ENCODE measurements around the gene LRRC46.

Gene LRRC46

DNA sequence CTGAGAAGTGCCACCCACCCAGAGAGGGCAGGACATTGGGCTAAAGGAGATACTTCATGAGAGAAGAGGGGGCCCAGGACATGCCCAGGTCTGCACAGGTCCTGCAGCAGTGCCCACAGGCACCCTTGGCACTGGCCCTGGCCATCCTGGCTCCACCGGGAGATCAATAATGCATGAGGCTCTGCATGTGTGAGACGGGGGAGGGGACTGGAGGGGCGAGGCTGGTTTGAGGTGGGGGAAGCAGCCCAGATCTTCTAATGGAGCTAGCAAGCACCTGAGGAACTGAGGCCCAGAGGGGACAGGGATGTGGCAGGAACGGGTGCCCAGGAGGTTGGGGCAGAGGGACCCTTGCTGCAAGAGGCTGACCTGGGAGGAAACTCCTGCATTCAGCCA, 10.4 kb upstream of the LRRC46 start:
- peaks cover 25% of the 10 kb centered on the region for H3K79me1 ChIP-seq (replicated peaks; ENCODE audit: low read length, poor library complexity, severe bottlenecking)
- peak overlapping the region; percentile 86 for H3K9ac ChIP-seq (ENCODE audit: low read length)
- H3K36me3 ChIP-seq (ENCODE audit: control insufficient read depth in 1 of 2, insufficient read depth in 2 of 2, low read depth in 1 of 2, low read length in 2 of 2): peaks cover 37 to 62% of the 10 kb centered on the region in 2 experiments
- 17% methylated on average over 4 of the region's 4 CpGs for WGBS
- H4K8ac ChIP-seq (ENCODE audit: low read length): peak overlapping the region; percentile 92
- H3K14ac ChIP-seq (ENCODE audit: low read length in 2 of 2): peak overlapping the region in 1 of 2 experiments; percentile 93
- no peak overlapping the region for H2AK5ac ChIP-seq (ENCODE audit: low read length, severe bottlenecking)
- DNase-seq: no peak
- H3K9me3 ChIP-seq (ENCODE audit: control insufficient read depth, low read length): no peaks in the 10 kb centered on the region
- no peak overlapping the region for H3K23ac ChIP-seq (ENCODE audit: low read length in 2 of 2)
- H3K18ac ChIP-seq (ENCODE audit: low read depth in 1 of 2, low read length in 2 of 2): peak overlapping the region in 1 of 2 experiments; percentile 66
- H3K4me1 ChIP-seq (ENCODE audit: control insufficient read depth, insufficient read depth, low read depth, low read length): peaks cover 20% of the 10 kb centered on the region
- H2BK120ac ChIP-seq (ENCODE audit: low read depth, low read length): no peak overlapping the region
- H3K27ac ChIP-seq (ENCODE audit: low read length, poor library complexity, severe bottlenecking): no peak overlapping the region
- peak overlapping the region; percentile 84 to 86 for H3K4me3 ChIP-seq (ENCODE audit: insufficient read depth in 1 of 2, low read depth in 1 of 2, low read length in 2 of 2)
- H2BK15ac ChIP-seq (ENCODE audit: low read depth, poor library complexity, severe bottlenecking): no peak overlapping the region
- peak overlapping the region; percentile 93 for H3K4me2 ChIP-seq (ENCODE audit: low read length, poor library complexity, severe bottlenecking)
- H3K27me3 ChIP-seq (ENCODE audit: control insufficient read depth in 1 of 2, insufficient read depth in 1 of 2, low read length in 2 of 2): no peaks in the 10 kb centered on the region
- H2BK5ac ChIP-seq (ENCODE audit: low read depth, low read length, poor library complexity, severe bottlenecking): no peak overlapping the region
- peak overlapping the region; percentile 53 to 76 for H3K4ac ChIP-seq (ENCODE audit: low read depth in 1 of 2, low read length in 2 of 2)
- H4K91ac ChIP-seq (ENCODE audit: low read length): peak overlapping the region; percentile 83
- no peak overlapping the region for H2BK12ac ChIP-seq (ENCODE audit: low read length in 2 of 2)
- no peak overlapping the region for H2AFZ ChIP-seq (ENCODE audit: low read depth, low read length)

DNA sequence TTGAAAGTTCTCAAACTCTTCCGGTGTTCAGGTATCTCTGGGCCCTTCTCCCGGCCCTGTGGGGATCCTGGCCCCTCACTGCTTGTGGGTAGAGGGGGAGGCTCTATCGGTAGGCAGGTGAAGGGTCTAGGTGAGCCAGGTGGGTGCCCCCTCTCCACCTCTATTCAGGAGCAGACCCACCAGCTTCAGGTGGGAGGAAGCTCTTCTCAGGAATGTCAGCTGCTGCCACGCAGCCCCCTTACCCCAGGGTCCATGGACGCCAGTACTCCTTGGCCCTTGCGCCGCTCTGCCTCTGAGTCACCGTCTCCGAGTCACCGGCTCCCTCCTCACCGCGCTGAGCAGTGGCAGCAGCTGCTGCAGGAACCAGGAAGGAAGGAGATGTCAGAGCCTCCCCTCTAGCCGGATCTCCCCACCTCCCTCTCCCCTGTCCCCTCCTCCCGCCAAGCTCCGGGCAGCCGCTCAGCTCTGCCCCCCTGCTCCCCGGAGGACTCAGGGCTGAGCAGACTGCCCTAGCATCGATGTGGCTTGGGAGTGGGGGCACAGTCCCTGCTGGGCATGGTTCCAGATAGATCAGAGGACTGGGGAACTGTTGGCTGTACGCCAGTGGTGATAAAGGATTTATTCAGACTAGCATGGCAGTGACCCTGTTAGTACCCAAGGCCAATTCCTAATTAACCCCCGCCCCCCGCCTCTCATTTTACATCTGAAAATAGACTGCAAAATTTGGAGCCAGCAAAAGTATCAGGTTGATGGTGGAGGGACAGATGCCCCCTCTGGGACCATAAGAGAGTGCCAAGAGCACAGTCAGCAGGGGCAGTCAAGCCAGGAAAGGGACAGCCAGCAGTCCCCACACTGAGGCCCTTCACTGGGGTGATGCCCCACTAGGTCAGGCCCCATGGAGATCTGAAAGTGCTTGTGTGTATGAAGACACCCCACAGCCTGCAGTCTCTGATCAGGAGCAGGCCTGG, 9.8 kb upstream of the LRRC46 start, which contains the start of gene OSBPL7:
Gene OSBPL7 (minus strand): TSS at position 371 of the 968 bp plus-strand sequence. CDS start 1,516 bp downstream, outside the sequence.
- H3K4me3 ChIP-seq (ENCODE audit: insufficient read depth in 1 of 2, low read depth in 1 of 2, low read length in 2 of 2): peak within 1 kb of the TSS; percentile 84 to 86
- DNase-seq: peak; percentile 88
- H4K91ac ChIP-seq (ENCODE audit: low read length): peak within 1 kb of the TSS; percentile 85
- H2BK120ac ChIP-seq (ENCODE audit: low read depth, low read length): peak within 1 kb of the TSS; percentile 36
- no peak within 1 kb of the TSS for H2AK5ac ChIP-seq (ENCODE audit: low read length, severe bottlenecking)
- peak within 1 kb of the TSS; percentile 5 for H3K27ac ChIP-seq (ENCODE audit: low read length, poor library complexity, severe bottlenecking)
- H3K23ac ChIP-seq (ENCODE audit: low read length in 2 of 2): peak within 1 kb of the TSS in 1 of 2 experiments; percentile 16
- H3K4me2 ChIP-seq (ENCODE audit: low read length, poor library complexity, severe bottlenecking): peak within 1 kb of the TSS; percentile 93
- H3K4me1 ChIP-seq (ENCODE audit: control insufficient read depth, insufficient read depth, low read depth, low read length): peaks cover 20% of the 10 kb centered on the region
- H2BK12ac ChIP-seq (ENCODE audit: low read length in 2 of 2): peak within 1 kb of the TSS; percentile 12 to 23
- H2AFZ ChIP-seq (ENCODE audit: low read depth, low read length): peak within 1 kb of the TSS; percentile 49
- H3K27me3 ChIP-seq (ENCODE audit: control insufficient read depth in 1 of 2, insufficient read depth in 1 of 2, low read length in 2 of 2): no peaks in the 10 kb centered on the region
- H3K36me3 ChIP-seq (ENCODE audit: control insufficient read depth in 1 of 2, insufficient read depth in 2 of 2, low read depth in 1 of 2, low read length in 2 of 2): peaks cover 44 to 62% of the 10 kb centered on the region in 2 experiments
- peak within 1 kb of the TSS; percentile 53 to 76 for H3K4ac ChIP-seq (ENCODE audit: low read depth in 1 of 2, low read length in 2 of 2)
- peak within 1 kb of the TSS in 1 of 2 experiments; percentile 93 for H3K14ac ChIP-seq (ENCODE audit: low read length in 2 of 2)
- H3K79me1 ChIP-seq (replicated peaks; ENCODE audit: low read length, poor library complexity, severe bottlenecking): peaks cover 28% of the 10 kb centered on the region
- peak within 1 kb of the TSS; percentile 91 for H2BK15ac ChIP-seq (ENCODE audit: low read depth, poor library complexity, severe bottlenecking)
- no peak within 1 kb of the TSS for H2BK5ac ChIP-seq (ENCODE audit: low read depth, low read length, poor library complexity, severe bottlenecking)
- WGBS: 4% methylated on average over 14 of the region's 21 CpGs
- H3K9ac ChIP-seq (ENCODE audit: low read length): peak within 1 kb of the TSS; percentile 86
- H3K9me3 ChIP-seq (ENCODE audit: control insufficient read depth, low read length): no peaks in the 10 kb centered on the region
- peak within 1 kb of the TSS; percentile 97 for H4K8ac ChIP-seq (ENCODE audit: low read length)
- H3K18ac ChIP-seq (ENCODE audit: low read depth in 1 of 2, low read length in 2 of 2): peak within 1 kb of the TSS; percentile 30 to 66

DNA sequence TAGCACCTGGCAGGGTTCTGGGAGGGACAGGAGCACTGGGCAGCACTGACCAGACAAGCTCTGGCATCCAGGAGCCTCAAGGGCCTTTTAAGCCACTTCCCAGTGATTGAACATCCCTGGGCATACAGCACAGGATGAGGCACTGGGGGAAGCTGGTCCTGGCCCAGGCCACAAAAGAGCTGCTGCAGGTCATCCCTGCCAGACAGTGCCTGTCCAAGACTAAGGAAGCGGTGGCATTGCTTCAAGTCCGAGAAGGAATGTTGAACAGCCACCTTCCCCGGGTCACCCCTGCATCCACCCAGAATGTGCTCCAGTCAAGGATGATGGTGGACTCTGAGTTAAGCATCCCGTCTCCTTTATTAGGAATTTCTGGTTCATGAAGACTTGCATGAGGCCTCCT, 8.7 kb upstream of the LRRC46 start:
- Histone ChIP-seq H3K4ac (ENCODE audit: low read depth in 1 of 2, low read length in 2 of 2) (no peak overlapping the region), H4K91ac (ENCODE audit: low read length) (no peak overlapping the region), H2BK12ac (ENCODE audit: low read length in 2 of 2) (no peak overlapping the region), H2BK5ac (ENCODE audit: low read depth, low read length, poor library complexity, severe bottlenecking) (no peak overlapping the region), H3K4me2 (ENCODE audit: low read length, poor library complexity, severe bottlenecking) (no peak overlapping the region), H3K79me1 (replicated peaks; ENCODE audit: low read length, poor library complexity, severe bottlenecking) (peaks cover 28% of the 10 kb centered on the region), H2BK120ac (ENCODE audit: low read depth, low read length) (no peak overlapping the region), H3K14ac (ENCODE audit: low read length in 2 of 2) (no peak overlapping the region), H4K8ac (ENCODE audit: low read length) (no peak overlapping the region), H3K27ac (ENCODE audit: low read length, poor library complexity, severe bottlenecking) (no peak overlapping the region), H3K4me3 (ENCODE audit: insufficient read depth in 1 of 2, low read depth in 1 of 2, low read length in 2 of 2) (no peak overlapping the region), H2AFZ (ENCODE audit: low read depth, low read length) (no peak overlapping the region), H3K36me3 (ENCODE audit: control insufficient read depth in 1 of 2, insufficient read depth in 2 of 2, low read depth in 1 of 2, low read length in 2 of 2) (peaks cover 51 to 57% of the 10 kb centered on the region in 2 experiments), H3K4me1 (ENCODE audit: control insufficient read depth, insufficient read depth, low read depth, low read length) (peaks cover 20% of the 10 kb centered on the region), H2BK15ac (ENCODE audit: low read depth, poor library complexity, severe bottlenecking) (no peak overlapping the region), H3K27me3 (ENCODE audit: control insufficient read depth in 1 of 2, insufficient read depth in 1 of 2, low read length in 2 of 2) (no peaks in the 10 kb centered on the region), H3K23ac (ENCODE audit: low read length in 2 of 2) (no peak overlapping the region), H3K9me3 (ENCODE audit: control insufficient read depth, low read length) (no peaks in the 10 kb centered on the region), H3K18ac (ENCODE audit: low read depth in 1 of 2, low read length in 2 of 2) (no peak overlapping the region), H2AK5ac (ENCODE audit: low read length, severe bottlenecking) (no peak overlapping the region), H3K9ac (ENCODE audit: low read length) (no peak overlapping the region)
- DNase-seq: no peak
- WGBS: over 99% methylated on average over 4 of the region's 4 CpGs

DNA sequence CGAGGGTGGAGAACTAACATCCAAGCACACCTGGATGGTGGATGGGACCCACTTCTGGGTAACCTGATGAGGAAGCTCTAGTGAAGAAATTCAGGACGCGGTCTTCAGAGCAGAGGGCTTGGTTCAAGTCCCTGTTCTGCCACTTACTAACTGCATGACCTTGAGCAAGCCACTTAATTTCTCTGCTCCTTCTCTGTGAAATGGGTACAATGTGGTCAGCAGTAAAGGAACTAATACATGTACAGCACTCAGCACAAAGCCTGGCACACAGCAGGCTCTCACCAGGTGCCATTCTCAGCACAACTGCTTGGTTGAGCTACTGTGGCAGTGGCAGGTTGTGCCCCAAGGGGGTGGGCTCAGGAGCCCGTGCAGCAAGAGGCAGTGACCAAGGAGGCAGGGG, 8.0 kb upstream of the LRRC46 start:
- Histone ChIP-seq H2BK15ac (ENCODE audit: low read depth, poor library complexity, severe bottlenecking) (no peak overlapping the region), H3K14ac (ENCODE audit: low read length in 2 of 2) (no peak overlapping the region), H3K4me1 (ENCODE audit: control insufficient read depth, insufficient read depth, low read depth, low read length) (peaks cover 20% of the 10 kb centered on the region), H3K36me3 (ENCODE audit: control insufficient read depth in 1 of 2, insufficient read depth in 2 of 2, low read depth in 1 of 2, low read length in 2 of 2) (peaks cover 53% of the 10 kb centered on the region in 2 experiments), H3K4ac (ENCODE audit: low read depth in 1 of 2, low read length in 2 of 2) (no peak overlapping the region), H3K23ac (ENCODE audit: low read length in 2 of 2) (no peak overlapping the region), H2BK5ac (ENCODE audit: low read depth, low read length, poor library complexity, severe bottlenecking) (no peak overlapping the region), H3K27me3 (ENCODE audit: control insufficient read depth in 1 of 2, insufficient read depth in 1 of 2, low read length in 2 of 2) (no peaks in the 10 kb centered on the region), H2BK120ac (ENCODE audit: low read depth, low read length) (no peak overlapping the region), H2AK5ac (ENCODE audit: low read length, severe bottlenecking) (no peak overlapping the region), H3K4me3 (ENCODE audit: insufficient read depth in 1 of 2, low read depth in 1 of 2, low read length in 2 of 2) (no peak overlapping the region), H2BK12ac (ENCODE audit: low read length in 2 of 2) (no peak overlapping the region), H2AFZ (ENCODE audit: low read depth, low read length) (no peak overlapping the region), H3K79me1 (replicated peaks; ENCODE audit: low read length, poor library complexity, severe bottlenecking) (peaks cover 32% of the 10 kb centered on the region), H4K8ac (ENCODE audit: low read length) (no peak overlapping the region), H3K18ac (ENCODE audit: low read depth in 1 of 2, low read length in 2 of 2) (no peak overlapping the region), H3K9me3 (ENCODE audit: control insufficient read depth, low read length) (no peaks in the 10 kb centered on the region), H3K4me2 (ENCODE audit: low read length, poor library complexity, severe bottlenecking) (no peak overlapping the region), H4K91ac (ENCODE audit: low read length) (no peak overlapping the region), H3K9ac (ENCODE audit: low read length) (no peak overlapping the region), H3K27ac (ENCODE audit: low read length, poor library complexity, severe bottlenecking) (no peak overlapping the region)
- no peak for DNase-seq
- WGBS: 100% methylated on average over 4 of the region's 4 CpGs

Measured in mesenchymal stem cell (in vitro differentiated cells and primary cell).